ENCODE measurements around the gene CPT1B.

GRCh38 chr22:50526108-50526833 is 52.0 kb downstream of the CPT1B start:
- peak in 1 of 4 donors; percentile 25 for TF ChIP-seq POLR2A (IDR thresholded peaks at IDR 0.05)
- TF ChIP-seq CTCF (IDR thresholded peaks at IDR 0.05) = peak; percentile 72 to 94 (median 92)
- TF ChIP-seq EP300 (IDR thresholded peaks at IDR 0.05) = no peak
- TF ChIP-seq POLR2AphosphoS5 (IDR thresholded peaks at IDR 0.05) = peak in 1 of 2 donors; percentile 71
